SK-N-SH treated with all-trans-retinoic acid at 6 μM for 48 hours (cell line): ENCODE data around the gene NEIL1.

Experiments
- ATAC-seq: fragments of 200-7000 bp; cut with Tn5 transposase; 3 replicates; pipeline ENCODE4 v1.9.1; 2020; ENCODE audit warnings: mild to moderate bottlenecking, moderate library complexity
- BACH2 ChIP-seq: fragments of 250-450 bp; sonication (Bioruptor Pico); IDR thresholded peaks from 2 replicates; pipeline ENCODE4 v1.9.0; 2021; ENCODE audit warnings: mild to moderate bottlenecking, borderline replicate concordance
- CSDC2 ChIP-seq: fragments of 250-450 bp; sonication (Bioruptor Pico); IDR thresholded peaks from 2 replicates; pipeline ENCODE4 v1.5.0; 2020; ENCODE audit warnings: mild to moderate bottlenecking, moderate library complexity
- ESRRG ChIP-seq: fragments of 250-450 bp; sonication (Bioruptor Pico); IDR thresholded peaks from 2 replicates; pipeline ENCODE4 v1.6.1; 2021; ENCODE audit warnings: mild to moderate bottlenecking
- GLIS3 ChIP-seq: fragments of 250-450 bp; sonication (Bioruptor Pico); IDR thresholded peaks from 2 replicates; pipeline ENCODE4 v1.5.0; 2020; ENCODE audit warnings: mild to moderate bottlenecking, moderate library complexity
- ISL1 ChIP-seq: fragments of 250-450 bp; sonication (Bioruptor Pico); IDR thresholded peaks from 2 replicates; pipeline ENCODE4 v2.1.2; 2022; ENCODE audit warnings: mild to moderate bottlenecking, moderate library complexity
- OSR1 ChIP-seq: fragments of 250-450 bp; sonication (Bioruptor Pico); IDR thresholded peaks from 2 replicates; pipeline ENCODE4 v1.8.0; 2022; ENCODE audit warnings: moderate library complexity, mild to moderate bottlenecking, inconsistent platforms
- PPARA ChIP-seq: fragments of 250-450 bp; sonication (Bioruptor Pico); IDR thresholded peaks from 2 replicates; pipeline ENCODE4 v1.5.0; 2020; ENCODE audit warnings: mild to moderate bottlenecking, borderline replicate concordance
- RARB ChIP-seq: fragments of 250-450 bp; sonication (Bioruptor Pico); IDR thresholded peaks from 2 replicates; pipeline ENCODE4 v1.8.0; 2021; ENCODE audit warnings: mild to moderate bottlenecking, moderate library complexity
- SNAI2 ChIP-seq: fragments of 250-450 bp; sonication (Bioruptor Pico); IDR thresholded peaks from 2 replicates; pipeline ENCODE4 v1.5.0; 2020; ENCODE audit warnings: mild to moderate bottlenecking, moderate library complexity
- ZC3H10 ChIP-seq: fragments of 250-450 bp; sonication (Bioruptor Pico); IDR thresholded peaks from 2 replicates; pipeline ENCODE4 v1.5.1; 2021; ENCODE audit warnings: mild to moderate bottlenecking, moderate library complexity
- ZFP3 ChIP-seq: fragments of 250-450 bp; sonication (Bioruptor Pico); IDR thresholded peaks from 2 replicates; pipeline ENCODE4 v1.5.0; 2020; ENCODE audit warnings: mild to moderate bottlenecking, moderate library complexity
- ZFP30 ChIP-seq: fragments of 450-650 bp; formaldehyde crosslinking; IDR thresholded peaks from 2 replicates; pipeline ENCODE4 v1.5.0; 2022; ENCODE audit warnings: mild to moderate bottlenecking, moderate library complexity
- ZNF565 ChIP-seq: fragments of 450-650 bp; formaldehyde crosslinking; conservative IDR thresholded peaks from 2 replicates; pipeline ENCODE4 v1.5.0; 2020; ENCODE audit warnings: low read depth, mild to moderate bottlenecking, moderate library complexity
- ZNF70 ChIP-seq: fragments of 450-650 bp; formaldehyde crosslinking; IDR thresholded peaks from 2 replicates; pipeline ENCODE4 v1.5.0; 2020; ENCODE audit warnings: mild to moderate bottlenecking, moderate library complexity
- ZNF8 ChIP-seq: fragments of 450-650 bp; formaldehyde crosslinking; IDR thresholded peaks from 2 replicates; pipeline ENCODE4 v1.5.0; 2020; ENCODE audit warnings: mild to moderate bottlenecking, moderate library complexity
- TF ChIP-seq, protein P1 (sequence below): fragments of 250-450 bp; sonication (Bioruptor Pico); IDR thresholded peaks from 2 replicates; pipeline ENCODE4 v1.5.1; 2021; ENCODE audit warnings: mild to moderate bottlenecking, moderate library complexity
- TF ChIP-seq, protein P2 (sequence below): fragments of 250-450 bp; sonication (Bioruptor Pico); IDR thresholded peaks from 2 replicates; pipeline ENCODE4 v1.5.0; 2020; ENCODE audit warnings: mild to moderate bottlenecking, moderate library complexity
- TF ChIP-seq, protein P3 (sequence below): fragments of 250-450 bp; sonication (Bioruptor Pico); IDR thresholded peaks from 2 replicates; pipeline ENCODE4 v1.8.0; 2021; ENCODE audit warnings: low read depth, mild to moderate bottlenecking, moderate library complexity, borderline replicate concordance
- TF ChIP-seq, protein P4 (sequence below): fragments of 250-450 bp; sonication (Bioruptor Pico); IDR thresholded peaks from 2 replicates; pipeline ENCODE4 v1.5.1; 2020; ENCODE audit warnings: low read depth, mild to moderate bottlenecking, moderate library complexity
- TF ChIP-seq, protein P5 (sequence below): fragments of 250-450 bp; sonication (Bioruptor Pico); IDR thresholded peaks from 2 replicates; pipeline ENCODE4 v1.8.0; 2020; ENCODE audit warnings: mild to moderate bottlenecking, moderate library complexity, borderline replicate concordance

NEIL1 gene

DNA sequence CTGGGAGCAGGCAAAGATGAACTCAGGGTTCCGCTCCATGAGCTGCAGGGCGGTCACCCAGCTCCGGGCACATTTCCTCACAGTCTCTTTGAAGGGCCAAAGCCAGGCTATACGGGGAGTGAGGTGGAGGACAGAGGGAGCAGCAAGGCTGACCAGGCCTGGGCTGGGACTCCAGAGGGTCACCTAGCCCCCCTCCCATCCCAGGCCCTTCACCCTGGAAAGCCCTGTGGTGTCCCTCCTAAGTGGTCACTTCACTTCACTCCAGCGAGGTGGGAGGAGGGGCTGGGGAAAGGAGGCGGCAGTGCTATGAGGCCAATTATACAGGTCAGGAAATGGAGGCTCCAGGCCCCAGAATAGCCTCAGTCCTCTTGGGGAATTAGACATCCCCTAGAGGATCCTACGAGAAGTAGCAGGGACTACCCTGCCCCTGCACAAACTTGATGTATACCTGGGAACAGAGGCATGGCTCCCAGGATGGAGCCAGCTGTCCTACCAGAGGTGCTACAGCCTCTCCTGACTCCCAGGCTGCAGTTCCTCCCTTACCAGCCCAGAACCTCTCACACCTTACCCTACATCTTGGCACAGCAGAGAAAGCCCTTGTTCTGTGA lies 15.9 kb downstream of the NEIL1 start:
- ATAC-seq, result no peak
- TF ChIP-seq CSDC2 (CRISPR knock-in tag) (no peak), ZFP3 (CRISPR knock-in tag) (no peak), SNAI2 (CRISPR knock-in tag) (no peak), ESRRG (CRISPR knock-in tag) (no peak), BACH2 (no peak), ZNF8 (no peak), PPARA (CRISPR knock-in tag) (no peak)
- TF ChIP-seq, protein P1, sequence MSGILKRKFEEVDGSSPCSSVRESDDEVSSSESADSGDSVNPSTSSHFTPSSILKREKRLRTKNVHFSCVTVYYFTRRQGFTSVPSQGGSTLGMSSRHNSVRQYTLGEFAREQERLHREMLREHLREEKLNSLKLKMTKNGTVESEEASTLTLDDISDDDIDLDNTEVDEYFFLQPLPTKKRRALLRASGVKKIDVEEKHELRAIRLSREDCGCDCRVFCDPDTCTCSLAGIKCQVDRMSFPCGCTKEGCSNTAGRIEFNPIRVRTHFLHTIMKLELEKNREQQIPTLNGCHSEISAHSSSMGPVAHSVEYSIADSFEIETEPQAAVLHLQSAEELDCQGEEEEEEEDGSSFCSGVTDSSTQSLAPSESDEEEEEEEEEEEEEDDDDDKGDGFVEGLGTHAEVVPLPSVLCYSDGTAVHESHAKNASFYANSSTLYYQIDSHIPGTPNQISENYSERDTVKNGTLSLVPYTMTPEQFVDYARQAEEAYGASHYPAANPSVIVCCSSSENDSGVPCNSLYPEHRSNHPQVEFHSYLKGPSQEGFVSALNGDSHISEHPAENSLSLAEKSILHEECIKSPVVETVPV (CRISPR knock-in tag), result no peak
- TF ChIP-seq, protein P2, sequence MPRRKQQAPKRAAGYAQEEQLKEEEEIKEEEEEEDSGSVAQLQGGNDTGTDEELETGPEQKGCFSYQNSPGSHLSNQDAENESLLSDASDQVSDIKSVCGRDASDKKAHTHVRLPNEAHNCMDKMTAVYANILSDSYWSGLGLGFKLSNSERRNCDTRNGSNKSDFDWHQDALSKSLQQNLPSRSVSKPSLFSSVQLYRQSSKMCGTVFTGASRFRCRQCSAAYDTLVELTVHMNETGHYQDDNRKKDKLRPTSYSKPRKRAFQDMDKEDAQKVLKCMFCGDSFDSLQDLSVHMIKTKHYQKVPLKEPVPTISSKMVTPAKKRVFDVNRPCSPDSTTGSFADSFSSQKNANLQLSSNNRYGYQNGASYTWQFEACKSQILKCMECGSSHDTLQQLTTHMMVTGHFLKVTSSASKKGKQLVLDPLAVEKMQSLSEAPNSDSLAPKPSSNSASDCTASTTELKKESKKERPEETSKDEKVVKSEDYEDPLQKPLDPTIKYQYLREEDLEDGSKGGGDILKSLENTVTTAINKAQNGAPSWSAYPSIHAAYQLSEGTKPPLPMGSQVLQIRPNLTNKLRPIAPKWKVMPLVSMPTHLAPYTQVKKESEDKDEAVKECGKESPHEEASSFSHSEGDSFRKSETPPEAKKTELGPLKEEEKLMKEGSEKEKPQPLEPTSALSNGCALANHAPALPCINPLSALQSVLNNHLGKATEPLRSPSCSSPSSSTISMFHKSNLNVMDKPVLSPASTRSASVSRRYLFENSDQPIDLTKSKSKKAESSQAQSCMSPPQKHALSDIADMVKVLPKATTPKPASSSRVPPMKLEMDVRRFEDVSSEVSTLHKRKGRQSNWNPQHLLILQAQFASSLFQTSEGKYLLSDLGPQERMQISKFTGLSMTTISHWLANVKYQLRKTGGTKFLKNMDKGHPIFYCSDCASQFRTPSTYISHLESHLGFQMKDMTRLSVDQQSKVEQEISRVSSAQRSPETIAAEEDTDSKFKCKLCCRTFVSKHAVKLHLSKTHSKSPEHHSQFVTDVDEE (CRISPR knock-in tag), result no peak

DNA sequence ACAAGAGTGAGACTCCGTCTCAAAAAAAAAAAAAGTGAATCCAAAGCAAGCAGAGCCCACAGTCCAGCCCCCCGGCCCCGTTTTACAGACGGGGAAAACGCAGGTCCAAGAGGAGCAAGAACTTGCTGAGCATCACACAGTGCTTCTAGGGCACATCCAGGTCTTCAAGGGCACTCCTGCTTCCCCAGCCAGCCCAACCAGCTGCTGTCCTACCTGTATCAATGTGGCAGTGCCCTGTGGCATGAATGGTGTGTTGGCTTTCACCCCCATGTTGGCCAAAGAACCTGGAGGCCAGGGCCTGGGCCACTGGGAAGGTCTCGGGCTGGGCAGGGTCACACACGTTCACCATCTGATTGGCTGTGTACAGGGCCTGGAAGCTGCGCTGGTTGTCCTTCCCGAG lies 16.9 kb downstream of the NEIL1 start:
- no peak for ATAC-seq
- no peak for TF ChIP-seq OSR1 (CRISPR knock-in tag)
- TF ChIP-seq ZNF565 (CRISPR knock-in tag), result no peak
- TF ChIP-seq ZNF8, result no peak
- TF ChIP-seq, protein P1 (CRISPR knock-in tag), result no peak
- TF ChIP-seq ISL1 (CRISPR knock-in tag), result no peak
- no peak for TF ChIP-seq ZC3H10 (CRISPR knock-in tag)
- TF ChIP-seq, protein P2 (CRISPR knock-in tag), result no peak
- TF ChIP-seq, protein P3, sequence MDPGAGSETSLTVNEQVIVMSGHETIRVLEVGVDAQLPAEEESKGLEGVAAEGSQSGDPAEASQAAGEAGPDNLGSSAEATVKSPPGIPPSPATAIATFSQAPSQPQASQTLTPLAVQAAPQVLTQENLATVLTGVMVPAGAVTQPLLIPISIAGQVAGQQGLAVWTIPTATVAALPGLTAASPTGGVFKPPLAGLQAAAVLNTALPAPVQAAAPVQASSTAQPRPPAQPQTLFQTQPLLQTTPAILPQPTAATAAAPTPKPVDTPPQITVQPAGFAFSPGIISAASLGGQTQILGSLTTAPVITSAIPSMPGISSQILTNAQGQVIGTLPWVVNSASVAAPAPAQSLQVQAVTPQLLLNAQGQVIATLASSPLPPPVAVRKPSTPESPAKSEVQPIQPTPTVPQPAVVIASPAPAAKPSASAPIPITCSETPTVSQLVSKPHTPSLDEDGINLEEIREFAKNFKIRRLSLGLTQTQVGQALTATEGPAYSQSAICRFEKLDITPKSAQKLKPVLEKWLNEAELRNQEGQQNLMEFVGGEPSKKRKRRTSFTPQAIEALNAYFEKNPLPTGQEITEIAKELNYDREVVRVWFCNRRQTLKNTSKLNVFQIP, result no peak
- TF ChIP-seq PPARA (CRISPR knock-in tag), result no peak
- no peak for TF ChIP-seq CSDC2 (CRISPR knock-in tag)
- no peak for TF ChIP-seq SNAI2 (CRISPR knock-in tag)
- TF ChIP-seq, protein P4, sequence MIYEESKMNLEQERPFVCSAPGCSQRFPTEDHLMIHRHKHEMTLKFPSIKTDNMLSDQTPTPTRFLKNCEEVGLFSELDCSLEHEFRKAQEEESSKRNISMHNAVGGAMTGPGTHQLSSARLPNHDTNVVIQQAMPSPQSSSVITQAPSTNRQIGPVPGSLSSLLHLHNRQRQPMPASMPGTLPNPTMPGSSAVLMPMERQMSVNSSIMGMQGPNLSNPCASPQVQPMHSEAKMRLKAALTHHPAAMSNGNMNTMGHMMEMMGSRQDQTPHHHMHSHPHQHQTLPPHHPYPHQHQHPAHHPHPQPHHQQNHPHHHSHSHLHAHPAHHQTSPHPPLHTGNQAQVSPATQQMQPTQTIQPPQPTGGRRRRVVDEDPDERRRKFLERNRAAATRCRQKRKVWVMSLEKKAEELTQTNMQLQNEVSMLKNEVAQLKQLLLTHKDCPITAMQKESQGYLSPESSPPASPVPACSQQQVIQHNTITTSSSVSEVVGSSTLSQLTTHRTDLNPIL (CRISPR knock-in tag), result no peak
- TF ChIP-seq GLIS3 (CRISPR knock-in tag), result no peak
- no peak for TF ChIP-seq ZNF70 (CRISPR knock-in tag)

DNA sequence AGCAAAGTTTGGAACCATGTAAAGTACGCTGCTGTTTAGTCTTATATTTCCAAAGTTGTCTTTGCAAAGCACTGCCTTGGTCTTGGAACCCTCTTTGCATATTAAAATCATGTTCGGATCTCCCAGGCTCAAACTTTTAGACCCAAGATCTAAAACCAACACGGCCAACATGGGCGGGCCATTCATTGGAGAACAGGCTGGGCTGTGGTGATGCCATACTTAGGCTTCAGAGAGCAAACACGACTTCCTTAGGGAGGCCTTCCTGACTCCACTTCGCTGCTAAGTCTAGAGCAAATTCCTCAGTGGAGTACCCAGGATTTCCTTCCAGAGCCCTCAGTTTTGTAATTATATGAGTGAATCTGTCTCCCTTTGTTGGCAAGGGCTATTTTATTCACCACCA lies 18.0 kb downstream of the NEIL1 start:
- ATAC-seq, result no peak
- TF ChIP-seq PPARA (CRISPR knock-in tag) (no peak), BACH2 (no peak), ZFP3 (CRISPR knock-in tag) (no peak), ZFP30 (CRISPR knock-in tag) (no peak), RARB (CRISPR knock-in tag) (no peak), GLIS3 (CRISPR knock-in tag) (no peak), SNAI2 (CRISPR knock-in tag) (no peak), ZNF565 (CRISPR knock-in tag) (no peak)
- TF ChIP-seq, protein P1 (CRISPR knock-in tag), result no peak
- TF ChIP-seq, protein P4 (CRISPR knock-in tag), result no peak
- TF ChIP-seq, protein P5, sequence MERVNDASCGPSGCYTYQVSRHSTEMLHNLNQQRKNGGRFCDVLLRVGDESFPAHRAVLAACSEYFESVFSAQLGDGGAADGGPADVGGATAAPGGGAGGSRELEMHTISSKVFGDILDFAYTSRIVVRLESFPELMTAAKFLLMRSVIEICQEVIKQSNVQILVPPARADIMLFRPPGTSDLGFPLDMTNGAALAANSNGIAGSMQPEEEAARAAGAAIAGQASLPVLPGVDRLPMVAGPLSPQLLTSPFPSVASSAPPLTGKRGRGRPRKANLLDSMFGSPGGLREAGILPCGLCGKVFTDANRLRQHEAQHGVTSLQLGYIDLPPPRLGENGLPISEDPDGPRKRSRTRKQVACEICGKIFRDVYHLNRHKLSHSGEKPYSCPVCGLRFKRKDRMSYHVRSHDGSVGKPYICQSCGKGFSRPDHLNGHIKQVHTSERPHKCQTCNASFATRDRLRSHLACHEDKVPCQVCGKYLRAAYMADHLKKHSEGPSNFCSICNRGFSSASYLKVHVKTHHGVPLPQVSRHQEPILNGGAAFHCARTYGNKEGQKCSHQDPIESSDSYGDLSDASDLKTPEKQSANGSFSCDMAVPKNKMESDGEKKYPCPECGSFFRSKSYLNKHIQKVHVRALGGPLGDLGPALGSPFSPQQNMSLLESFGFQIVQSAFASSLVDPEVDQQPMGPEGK (CRISPR knock-in tag), result no peak
